GM12872 (cell line): Measurements from ENCODE around the gene ENKD1.

Experiments used
- CTCF ChIP-seq: IDR thresholded peaks from 3 replicates; pipeline ENCODE4 v1.5.1; 2011; ENCODE audit warnings: low read depth, mild to moderate bottlenecking, low read length, moderate library complexity; ENCODE audit not compliant: insufficient read depth

Gene ENKD1

GRCh38 chr16:67645397-67646121, 21.0 kb downstream of the ENKD1 start:
- TF ChIP-seq CTCF: no peak

GRCh38 chr16:67644038-67644437, 22.5 kb downstream of the ENKD1 start:
- no peak for TF ChIP-seq CTCF

DNA sequence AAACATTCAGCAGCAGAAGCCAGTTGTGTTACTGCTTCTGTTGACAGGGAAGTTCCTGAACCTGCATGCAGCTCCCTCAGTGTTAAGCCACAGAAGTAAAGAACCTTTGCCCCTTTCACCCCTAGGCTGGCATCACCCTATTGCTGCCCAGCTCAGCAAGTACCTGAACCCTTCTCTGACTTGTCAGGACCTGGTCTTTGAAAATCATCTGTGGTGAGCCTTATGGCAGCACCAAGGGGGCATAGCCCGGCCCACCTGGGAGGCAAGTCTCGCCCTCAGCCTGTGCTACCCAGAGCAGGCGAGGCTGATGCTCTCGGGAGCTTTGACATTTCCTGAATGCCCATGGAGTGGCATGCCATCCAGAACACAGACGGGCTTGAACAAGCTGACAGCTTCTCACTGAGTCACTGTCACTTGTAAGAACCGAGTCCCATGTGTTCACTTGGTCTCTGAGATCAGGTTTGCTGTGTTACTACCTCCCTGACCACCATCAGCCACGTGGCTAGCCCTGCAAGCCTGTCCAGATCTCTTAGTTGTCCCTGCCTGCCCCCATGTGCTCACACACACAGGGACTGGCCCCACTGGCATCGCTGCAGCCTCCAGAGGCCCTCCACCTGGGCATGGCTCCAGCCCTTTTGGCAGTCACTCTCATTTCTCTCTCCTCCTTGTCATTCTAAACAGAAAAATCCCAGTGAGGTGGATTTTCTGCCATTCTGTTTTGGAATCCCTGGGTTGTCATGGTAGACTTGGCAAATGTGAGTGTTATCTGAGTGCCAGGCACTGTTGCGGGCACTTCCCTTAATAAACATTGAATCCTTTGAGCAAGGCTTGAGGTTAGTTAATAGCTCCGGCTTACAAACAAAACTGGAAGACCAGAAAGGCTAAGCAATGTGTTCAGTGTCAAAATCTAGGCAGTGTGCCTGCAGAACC, 24.5 kb downstream of the ENKD1 start:
- TF ChIP-seq CTCF: no peak

GRCh38 chr16:67637625-67638024, 28.9 kb downstream of the ENKD1 start:
- no peak for TF ChIP-seq CTCF

DNA sequence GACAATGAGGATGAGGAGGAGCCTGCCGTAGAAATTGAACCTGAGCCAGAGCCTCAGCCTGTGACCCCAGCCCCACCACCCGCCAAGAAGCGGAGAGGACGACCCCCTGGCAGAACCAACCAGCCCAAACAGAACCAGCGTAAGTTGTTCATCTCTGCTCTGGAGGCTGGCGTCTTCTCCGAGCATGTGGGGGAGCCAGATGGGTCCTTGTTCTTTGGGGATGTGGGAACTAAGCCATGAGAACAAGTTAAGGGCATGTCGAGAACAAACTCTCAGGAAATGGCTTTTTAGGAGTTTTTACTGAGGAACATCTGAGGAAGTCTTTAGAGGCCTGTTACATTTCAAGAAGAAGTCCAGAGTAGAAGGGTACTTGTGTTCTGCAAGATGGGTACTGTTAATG, 29.8 kb downstream of the ENKD1 start:
- TF ChIP-seq CTCF: no peak

DNA sequence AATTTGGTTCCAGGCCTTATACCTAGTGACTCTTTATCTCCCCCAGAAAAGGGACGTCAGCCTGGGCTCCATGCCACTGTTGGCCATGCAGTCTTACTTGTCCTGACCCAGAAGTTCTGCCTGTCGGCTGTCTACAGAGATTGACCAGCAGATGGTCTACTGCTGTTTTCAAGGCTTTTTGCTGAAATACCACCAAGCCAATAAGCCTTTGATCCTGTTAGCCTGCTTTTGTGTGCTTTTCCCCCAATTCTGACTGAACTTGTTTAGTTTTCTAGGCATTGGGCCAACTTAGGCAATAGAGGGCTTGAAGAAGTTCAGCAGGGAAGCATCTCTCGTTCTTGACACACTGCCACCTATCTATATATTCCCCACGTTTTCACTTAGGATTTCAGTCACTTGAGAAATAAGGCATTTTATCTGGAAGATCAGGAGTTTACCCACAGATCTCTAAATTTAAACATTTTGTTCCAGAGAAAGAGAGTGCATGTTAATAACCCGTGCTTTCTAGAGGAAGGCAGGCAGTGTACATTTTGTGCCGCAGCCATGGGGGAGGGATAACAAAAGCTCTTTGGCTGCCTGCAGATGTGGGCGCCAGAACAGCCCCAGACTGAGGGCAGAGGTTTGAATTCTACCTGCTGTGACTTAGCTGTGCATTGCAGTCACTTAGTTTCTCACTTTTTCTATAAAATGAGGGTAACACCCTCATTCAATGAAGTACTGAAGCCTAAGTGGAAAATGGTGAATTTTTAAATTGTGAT, 34.0 kb downstream of the ENKD1 start:
- no peak for TF ChIP-seq CTCF

DNA sequence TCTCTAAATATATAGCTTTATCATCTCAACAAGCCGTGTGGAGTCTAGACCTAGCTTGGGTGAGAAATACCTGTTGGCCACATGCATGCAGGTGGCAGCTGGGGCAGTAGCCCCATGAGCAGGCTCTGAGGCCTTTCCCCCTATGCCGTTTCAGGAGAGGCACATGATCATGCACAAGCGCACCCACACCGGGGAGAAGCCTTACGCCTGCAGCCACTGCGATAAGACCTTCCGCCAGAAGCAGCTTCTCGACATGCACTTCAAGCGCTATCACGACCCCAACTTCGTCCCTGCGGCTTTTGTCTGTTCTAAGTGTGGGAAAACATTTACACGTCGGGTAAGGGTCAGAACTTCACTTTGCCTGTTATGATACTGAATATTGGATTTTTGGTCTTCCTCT, 38.3 kb downstream of the ENKD1 start:
- TF ChIP-seq CTCF: no peak
